ENCODE data around the gene AP1S1.
"Not testable (repeated sequence)": the region's sequence is repeated elsewhere in the genome, so short reads cannot be mapped to it uniquely, and the experiment has no call there.

Gene AP1S1

DNA sequence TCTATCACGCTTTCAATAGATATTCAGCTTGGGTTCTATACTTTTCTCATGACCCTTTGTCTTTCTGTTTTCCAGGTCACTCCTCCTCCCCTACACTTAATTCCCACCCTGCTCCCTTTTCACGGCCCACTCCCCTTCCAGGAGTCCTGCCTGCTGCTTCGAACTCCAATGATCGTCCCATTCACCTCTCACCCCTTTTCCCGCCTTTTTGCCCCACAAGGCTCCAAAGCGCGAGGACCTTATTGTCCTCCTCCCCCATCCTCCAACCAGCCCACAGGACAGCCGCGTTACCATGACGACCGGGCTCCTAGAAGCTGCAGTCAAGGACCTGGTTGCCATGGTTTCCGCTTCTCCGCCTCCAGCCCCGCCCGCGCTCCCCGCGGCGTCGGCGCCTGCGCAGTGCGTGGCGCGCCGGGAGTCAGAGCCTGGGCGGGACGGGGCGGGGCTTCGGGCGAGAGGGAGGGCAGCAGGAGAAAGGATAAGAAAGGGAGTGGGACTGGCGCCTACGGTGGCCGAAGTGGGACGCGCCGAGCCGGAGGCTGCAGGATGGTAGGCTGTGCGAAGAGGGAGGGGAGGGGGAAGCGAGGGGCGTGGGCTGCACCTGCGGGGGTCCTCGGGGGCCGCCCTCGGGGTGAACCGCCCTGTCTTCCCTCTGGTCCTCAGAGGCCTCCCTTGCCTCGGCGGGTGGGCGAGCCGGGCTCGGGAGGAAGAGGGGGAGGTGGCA, at the start of gene AP1S1:
Gene AP1S1 (plus strand): TSS at position 508 of the 724 bp plus-strand sequence. CDS start 39 bp downstream, at position 547.
- DNase-seq (ENCODE audit: low spot score) (peak; percentile 100), FAIRE-seq (peak; percentile 98)

DNA sequence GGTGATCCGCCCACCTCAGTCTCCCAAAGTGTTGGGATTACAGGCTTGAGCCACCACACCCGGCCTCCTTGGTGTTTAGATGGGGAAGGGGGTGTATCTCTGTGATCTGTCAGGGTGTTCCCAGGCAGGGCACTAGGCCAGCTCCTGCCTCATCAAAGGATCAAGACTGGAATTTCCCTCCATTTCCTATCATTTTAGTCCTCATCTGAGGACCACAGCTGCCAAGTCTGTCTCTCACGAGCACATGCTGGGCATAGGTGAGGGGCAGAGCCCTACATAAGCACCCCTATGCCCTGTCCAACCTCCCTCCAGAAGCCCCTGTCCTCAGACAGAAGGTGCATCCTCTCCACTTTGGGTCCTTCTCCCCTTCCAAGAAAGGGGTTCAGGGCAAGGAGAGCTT, 49.5 kb upstream of the AP1S1 start:
- FAIRE-seq (no peak), DNase-seq (ENCODE audit: low spot score) (no peak)

DNA sequence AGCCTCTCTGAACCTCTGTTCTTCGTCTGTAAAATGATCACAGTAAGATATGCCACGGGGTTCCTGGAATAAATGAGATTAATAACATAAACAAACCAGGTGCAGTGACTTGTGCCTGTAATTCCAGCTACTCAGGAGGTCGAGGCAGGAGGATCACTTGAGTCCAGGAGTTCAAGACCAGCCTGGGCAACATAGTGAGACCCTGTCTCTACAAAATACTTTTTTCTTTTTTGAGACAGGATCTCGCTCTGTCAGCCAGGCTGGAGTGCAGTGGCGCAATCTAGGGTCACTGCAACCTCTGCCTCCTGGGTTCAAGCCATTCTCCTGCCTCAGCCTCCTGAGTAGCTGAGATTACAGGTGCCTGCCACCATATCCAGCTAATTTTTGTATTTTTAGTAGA, 49.0 kb upstream of the AP1S1 start:
- not testable (repeated sequence) for FAIRE-seq; DNase-seq (ENCODE audit: low spot score)

DNA sequence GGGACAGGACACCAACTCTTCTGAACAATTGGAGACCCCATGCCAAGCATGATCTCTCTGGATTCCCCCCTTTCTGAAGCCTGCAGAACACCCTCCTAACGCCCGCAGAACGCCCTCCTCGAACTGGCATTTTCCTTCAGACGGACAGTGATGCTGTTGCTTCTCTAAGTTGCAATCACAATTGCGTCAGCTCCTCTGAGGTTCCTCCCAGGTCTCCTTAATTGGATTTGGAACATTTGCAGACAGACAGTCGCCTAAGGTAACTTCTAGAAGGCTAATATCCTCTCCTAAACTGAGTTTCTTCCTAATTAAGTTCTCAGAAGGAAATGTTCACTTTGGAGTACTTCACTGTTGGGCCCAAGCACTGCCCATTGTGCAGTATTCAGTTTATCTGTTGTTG, 47.9 kb upstream of the AP1S1 start:
- no peak for FAIRE-seq
- no peak for DNase-seq (ENCODE audit: low spot score)

DNA sequence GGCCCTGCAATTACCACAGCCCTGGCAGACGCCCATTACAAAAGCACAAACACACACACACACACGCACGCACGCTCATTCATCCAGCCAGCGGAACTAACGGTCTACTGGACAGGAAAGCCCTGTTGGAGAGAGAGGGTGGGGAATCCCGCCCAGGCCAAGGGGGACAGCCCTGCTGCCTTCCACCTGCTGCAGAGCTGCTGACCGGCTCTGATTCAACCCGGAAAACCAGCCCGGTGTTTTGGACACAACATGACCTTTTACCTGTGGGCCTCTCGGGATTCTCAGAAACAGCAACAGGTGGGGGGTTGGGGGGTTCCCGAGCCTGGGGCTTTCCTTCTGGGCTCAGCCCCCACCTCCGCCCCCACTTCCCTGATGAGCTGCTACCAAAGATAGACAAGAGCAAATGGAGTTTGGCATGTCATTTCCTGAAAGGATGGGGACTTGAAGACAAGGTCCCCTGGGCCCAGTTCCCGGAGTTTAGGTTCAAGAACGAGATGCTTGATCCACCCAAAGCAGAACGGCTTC, 45.9 kb upstream of the AP1S1 start:
- FAIRE-seq = no peak
- no peak for DNase-seq (ENCODE audit: low spot score)

DNA sequence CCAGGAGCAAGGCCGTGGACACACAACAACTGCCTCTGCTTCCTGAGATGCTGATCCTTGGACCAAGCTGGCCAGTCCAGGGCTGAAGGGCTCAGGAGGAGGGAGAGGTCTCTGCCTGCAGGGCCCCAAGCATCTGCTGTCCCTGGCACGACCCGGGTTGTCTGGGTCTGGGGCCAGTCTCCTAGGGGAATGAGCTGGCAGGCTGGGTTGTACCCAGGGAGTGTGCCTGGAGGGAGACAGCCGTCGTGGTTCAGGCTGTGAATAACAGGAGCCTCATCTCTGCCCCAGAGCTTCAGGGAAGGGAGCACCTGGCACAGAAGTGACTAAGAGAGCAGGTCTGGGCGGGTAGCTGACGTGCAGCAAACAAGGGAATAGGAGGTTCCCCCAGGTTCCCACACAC, 45.3 kb upstream of the AP1S1 start:
- FAIRE-seq (no peak), DNase-seq (ENCODE audit: low spot score) (no peak)

DNA sequence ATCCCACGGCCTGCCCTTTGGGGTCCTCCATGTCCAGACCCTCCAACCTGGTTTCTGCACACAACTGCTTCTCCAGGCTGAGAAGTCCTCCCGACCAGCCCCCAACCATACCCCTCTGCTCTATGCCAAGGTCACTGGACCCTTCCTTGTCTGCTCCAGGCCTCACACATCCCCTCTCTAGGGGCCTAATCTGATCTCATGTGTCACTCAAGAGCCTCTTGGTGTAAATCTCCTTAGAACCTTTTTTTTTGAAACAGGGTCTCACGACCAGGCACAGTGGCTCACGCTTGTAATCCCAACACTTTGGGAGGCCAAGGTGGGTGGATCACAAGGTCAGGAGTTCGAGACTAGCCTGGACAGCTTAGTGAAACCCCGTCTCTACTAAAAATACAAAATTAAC, 44.9 kb upstream of the AP1S1 start:
- no peak for DNase-seq (ENCODE audit: low spot score)
- FAIRE-seq = no peak

DNA sequence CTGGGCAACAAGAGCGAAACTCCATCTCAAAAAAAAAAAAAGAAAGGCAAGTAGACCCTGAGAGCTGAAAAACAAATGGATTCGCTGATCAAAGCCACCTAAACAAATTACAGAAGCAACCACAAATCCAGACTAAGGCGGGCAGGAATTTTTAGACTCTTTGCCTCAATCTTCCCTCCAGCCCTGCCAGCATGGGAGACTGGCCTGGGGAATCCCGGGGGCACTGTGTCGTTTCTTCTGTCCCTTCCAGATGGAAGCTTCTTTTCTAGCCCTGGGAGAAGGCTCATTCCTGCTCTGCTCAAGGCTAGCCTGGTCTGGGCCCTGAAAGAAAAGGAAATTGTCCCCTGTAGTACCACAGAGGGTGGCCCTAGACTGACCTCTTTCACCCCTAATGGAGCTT, 43.0 kb upstream of the AP1S1 start:
- FAIRE-seq (no peak), DNase-seq (ENCODE audit: low spot score) (no peak)

DNA sequence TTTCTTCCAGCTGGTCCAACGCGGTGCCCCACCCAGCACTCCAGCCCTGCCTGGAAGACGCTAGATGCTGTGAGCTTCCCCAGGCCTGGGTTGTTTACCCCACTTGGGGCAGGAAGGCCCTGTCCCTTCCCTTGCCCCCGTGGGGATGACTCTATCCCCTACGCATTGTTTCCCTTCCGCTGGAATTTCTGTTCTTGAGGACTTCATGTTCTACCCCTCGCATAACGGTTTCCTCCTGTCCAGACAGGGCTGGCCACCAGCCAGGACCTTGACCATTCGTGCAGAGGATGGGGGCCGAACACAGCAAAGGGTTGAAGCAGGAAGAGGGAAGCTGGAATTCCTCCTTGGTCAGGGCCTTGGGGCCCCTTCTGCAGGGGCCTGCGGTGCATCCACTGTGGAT, 42.0 kb upstream of the AP1S1 start:
- DNase-seq (ENCODE audit: low spot score) = no peak
- FAIRE-seq = no peak

DNA sequence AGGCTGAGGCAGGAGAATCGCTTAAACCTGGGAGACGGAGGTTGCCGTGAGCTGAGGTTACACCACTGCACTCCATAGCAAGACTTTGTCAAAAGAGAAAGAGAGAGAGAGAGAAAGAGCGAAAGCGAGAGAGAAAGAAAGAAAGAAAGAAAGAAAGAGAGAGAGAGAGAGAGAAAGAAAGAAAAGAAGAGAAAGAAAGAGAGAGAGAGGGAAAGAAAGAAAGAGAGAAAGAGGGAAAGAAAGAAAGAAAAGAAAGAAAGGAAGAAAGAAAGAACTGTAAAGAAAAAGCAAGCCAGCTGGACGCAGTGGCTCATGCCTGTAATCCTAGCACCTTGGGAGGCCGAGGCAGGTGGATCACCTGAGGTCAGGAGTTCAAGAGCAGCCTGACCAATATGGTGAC, 41.1 kb upstream of the AP1S1 start:
- not testable (repeated sequence) for FAIRE-seq; DNase-seq (ENCODE audit: low spot score)

DNA sequence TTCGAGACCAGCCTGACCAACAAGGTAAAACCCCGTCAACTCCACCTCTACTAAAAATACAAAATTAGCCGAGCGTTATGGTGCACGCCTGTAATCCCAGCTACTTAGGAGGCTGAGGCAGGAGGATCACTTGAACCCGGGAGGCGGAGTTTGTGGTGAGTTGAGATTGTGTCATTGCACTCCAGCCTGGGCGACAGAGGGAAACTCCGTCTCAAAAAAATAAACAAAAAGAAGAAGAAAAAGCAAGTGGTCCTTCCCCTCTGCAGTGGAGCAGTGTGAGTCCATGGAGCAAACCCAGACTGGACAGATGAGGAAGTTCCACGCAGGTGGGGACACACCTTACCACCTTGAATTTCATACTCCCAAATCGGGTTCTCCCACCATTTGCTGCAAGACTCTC, 40.4 kb upstream of the AP1S1 start:
- FAIRE-seq (no peak), DNase-seq (ENCODE audit: low spot score) (no peak)

DNA sequence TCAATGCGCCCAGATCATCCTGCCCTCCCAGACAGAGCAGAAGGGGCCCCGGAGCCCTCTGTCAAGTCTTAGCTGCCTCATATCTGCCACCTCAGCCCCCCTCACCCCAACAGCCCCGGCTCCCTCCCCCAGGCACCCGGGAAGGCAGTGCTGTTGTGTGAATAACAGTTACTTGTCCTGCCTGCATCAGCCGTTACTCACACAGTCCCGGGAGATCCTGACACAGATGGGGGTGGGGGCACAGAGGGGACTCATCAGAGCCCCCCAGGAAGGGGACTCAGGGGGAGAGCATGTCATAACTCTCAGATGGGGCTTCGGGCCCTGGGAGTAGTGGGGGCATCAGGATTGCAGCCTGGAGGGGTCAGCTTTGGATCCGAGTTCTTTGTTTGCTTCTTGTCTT, 39.8 kb upstream of the AP1S1 start:
- DNase-seq (ENCODE audit: low spot score) (no peak), FAIRE-seq (no peak)

DNA sequence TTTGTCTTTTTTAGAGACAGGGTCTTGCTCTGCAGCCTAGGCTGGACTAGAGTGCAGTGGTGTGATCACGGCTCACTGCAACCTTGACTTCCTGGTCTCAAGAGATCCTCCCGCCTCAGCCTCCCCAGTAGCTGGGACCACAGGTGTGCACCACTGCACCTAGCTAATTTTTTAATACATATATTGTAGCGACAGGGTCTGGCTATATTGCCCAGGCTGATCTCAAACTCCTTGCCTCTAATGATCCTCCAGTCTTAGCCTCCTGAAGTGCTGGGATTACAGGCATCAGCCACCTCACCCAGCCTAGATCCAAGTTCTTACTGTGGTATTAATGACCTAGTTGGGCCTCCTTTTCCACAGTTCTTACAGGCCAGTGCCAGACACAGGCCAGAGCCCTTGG, 39.1 kb upstream of the AP1S1 start:
- DNase-seq (ENCODE audit: low spot score) = no peak
- FAIRE-seq = no peak

DNA sequence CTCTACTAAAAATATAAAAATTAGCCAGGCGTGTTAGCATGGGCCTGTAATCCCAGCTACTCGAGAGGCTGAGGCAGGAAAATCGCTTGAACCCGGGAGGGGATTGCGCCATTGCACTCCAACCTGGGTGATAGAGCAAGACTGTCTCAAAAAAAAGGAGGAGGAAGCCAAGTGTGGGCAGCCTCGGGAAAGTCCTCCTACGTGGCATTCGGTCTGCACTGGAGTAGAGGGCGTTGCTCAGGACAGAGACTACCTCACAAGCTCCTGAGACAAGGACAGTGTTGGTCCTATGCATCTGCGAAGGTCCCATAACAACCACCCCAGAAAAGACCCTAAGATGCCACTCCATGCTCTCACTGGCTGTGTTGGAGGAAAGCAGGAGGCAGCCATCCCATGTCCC, 37.4 kb upstream of the AP1S1 start:
- no peak for FAIRE-seq
- no peak for DNase-seq (ENCODE audit: low spot score)

DNA sequence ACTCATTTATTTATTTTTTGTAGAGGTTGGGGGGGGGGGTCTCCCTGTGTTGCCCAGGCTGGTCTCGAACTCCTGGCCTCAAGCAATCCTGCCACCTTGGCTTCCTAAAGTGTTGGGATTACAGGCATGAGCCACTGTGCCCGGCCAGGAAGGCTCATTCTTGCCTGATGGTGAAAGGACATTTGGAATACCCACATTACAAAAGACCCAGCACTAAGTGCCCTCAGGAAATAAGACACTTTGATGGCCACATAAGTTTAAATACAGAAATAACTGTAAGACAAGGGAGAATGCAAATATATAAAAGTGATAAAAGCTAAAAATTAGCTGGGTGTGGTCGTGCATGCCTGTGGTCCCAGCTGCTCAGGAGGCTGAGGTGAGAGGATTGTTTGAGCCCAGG, 35.4 kb upstream of the AP1S1 start:
- FAIRE-seq (no peak), DNase-seq (ENCODE audit: low spot score) (no peak)

DNA sequence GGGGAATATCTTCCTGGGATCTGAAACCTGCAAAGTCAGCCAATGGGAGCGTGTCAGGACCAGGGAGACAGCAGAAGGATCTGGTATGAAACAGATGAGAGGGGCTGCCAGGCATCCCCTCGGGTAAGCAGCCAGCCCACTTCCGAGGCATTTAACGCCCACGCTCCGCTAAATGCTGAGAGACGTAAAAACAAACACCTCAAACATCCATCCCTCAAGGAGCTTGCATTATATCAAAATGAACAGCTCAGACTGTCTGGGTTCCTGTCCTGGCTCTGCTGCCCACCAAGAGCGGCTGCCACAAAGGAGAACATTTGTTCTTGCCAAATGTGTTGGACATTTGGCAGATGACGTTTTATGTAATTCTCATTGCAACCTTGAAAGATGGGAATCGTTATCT, 34.4 kb upstream of the AP1S1 start:
- no peak for FAIRE-seq
- DNase-seq (ENCODE audit: low spot score) = no peak

DNA sequence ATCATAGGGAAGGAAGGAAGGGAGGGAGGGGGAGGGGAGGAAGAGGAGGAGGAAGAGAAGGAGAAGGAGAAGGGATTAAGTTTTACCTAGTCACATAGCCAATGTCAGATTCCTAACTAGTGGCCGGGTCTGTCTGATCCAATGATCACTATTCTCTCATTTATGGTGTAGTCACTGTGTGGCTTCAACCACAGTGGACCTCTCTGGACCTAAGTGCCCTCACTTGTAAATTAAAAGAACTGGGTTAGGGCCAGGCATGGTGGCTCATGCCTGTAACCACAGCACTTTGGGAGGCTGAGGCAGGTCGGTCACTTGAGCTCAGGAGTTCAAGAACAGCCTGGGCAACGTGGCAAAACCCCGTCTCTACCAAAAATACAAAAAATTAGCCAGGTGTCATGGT, 34.0 kb upstream of the AP1S1 start:
- no peak for FAIRE-seq
- no peak for DNase-seq (ENCODE audit: low spot score)

DNA sequence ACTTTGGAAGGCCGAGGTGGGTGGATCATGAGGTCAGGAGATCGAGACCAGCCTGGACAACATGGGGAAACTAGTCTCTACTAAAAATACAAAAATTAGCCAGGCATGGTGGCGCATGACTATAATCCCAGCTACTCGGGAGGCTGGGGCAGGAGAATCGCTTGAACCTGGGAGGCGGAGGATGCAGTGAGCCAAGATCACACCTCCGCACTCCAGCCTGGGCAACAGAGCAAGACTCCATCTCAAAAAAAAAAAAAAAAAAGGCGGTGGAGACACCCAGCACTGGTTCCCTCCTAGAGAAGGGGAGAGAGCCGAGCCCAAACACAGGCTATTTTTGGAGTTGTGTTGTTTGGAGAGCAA, 32.7 kb upstream of the AP1S1 start:
- not testable (repeated sequence) for FAIRE-seq; DNase-seq (ENCODE audit: low spot score)

DNA sequence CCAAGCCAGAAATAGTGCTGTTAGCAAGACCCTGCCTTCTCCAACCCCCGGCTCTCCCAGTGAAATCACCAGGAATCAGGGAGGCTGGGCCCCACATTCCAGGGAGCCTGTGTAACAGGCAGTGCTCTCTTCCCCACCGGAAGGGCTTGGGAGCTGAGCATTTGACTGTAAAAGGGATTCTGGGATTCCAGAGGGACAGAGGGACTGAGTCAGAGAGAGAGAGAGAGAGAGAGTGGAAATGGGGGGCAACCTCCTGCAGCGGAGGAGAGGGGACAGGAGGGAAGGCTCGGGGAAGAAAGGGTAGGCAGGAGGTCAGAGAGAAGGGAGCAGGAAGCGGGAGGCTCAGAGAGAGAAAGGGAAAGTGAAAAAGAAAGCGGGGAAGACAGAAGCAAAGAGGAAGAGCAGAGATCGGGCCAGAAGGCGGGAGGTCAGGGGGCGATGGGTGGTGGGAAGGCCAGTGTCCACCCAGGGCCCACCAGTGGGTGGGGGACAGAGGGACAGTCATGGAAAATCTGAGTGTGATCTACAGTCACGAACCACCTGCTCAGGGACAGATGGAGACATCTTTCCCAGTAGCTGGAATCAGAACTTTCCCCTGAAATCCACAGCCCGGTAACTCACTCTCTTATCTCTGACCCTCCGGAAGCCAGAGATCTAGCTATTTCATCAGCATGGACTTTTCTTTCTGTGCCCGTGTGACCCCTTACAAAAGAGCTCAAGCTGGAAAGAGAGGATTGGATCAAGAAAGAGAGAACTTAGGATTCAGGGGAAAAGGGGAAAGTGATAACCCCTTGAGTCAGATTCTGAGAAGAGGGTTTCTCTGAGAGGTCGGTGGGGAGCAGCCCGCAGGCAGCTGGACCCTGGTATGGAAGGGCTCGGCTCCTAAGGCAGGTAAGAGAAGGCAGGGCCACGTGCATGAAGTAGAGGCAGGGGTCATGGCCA, 32.0 kb upstream of the AP1S1 start:
- FAIRE-seq (peak; percentile 62), DNase-seq (ENCODE audit: low spot score) (peak; percentile 93)

DNA sequence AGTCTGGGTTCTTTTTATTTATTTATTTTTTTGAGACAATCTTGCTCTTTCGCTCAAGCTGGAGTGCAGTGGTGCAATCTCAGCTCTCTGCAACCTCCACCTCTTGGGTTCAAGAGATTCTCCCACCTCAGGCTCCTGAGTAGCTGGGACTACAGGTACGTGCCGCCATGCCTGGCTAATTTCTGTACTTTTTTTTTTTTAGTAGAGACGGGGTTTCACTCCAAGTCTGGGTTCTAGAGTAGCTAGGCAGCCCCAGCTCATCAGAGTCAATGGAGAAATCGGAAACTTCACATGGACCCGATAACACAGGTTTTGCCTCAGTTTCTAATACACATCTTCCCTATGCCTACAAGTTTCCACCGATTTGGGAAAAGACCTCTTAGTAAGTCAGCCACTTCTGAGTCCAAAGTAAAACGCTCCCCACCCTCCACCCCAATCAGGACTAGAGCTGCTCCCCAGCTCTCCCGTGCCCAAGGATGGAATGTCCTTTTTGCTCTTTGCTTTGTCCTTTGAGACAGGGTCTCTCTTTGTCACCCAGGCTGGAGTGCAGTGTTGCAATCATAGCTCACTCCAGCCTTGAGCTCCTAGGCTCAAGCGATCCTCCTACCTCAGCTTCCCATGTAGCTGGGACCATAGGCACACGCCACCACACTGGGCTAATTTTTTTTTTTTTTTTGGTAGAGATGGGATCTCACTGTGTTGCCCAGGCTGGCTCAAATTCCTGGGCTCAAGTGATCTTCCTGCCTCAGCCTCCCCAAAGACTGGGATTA, 31.2 kb upstream of the AP1S1 start:
- FAIRE-seq (no peak), DNase-seq (ENCODE audit: low spot score) (no peak)

DNA sequence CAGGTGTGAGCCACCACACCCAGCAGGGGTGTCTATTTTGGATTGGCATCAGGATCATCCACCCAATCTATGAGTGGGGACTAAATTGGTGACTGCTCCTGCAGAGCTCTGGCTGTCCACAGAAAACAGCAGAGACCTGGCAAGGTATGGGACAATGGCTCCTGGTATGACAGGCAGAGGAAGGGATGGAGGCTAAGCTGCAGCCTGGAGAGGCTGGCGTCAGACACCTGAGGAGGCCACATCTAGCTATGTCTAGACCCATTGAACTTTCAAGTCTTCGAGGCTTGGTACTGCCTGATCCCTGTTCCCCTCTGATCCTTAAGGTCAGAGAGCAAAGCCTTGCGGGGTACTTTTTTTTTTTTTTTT, 30.6 kb upstream of the AP1S1 start:
- DNase-seq (ENCODE audit: low spot score) (no peak), FAIRE-seq (no peak)

All from urothelium cell line (cell line).